ENCODE results near the gene DCC.

GRCh38 chr18:53490019-53490418 is 1150.0 kb downstream of the DCC start:
- no peak for TF ChIP-seq POLR2A (IDR thresholded peaks at IDR 0.05)
- TF ChIP-seq CTCF (IDR thresholded peaks at IDR 0.05) = no peak

All from thyroid gland (tissue), 4 donors.